Neural progenitor cell (in vitro differentiated cells): ENCODE results near the gene TWIST2. TPM values are rescaled to one million over a fixed set of nuclear protein-coding genes. Genes with fewer than 3 reads are reported as not detected.
A peak's percentile ranks its signal among the peaks of the same experiment; 100 is the strongest.

Source experiments
- DNase-seq: peaks from one replicate; pipeline ENCODE4 v3.0.0-alpha.2; 2016; ENCODE audit warnings: low spot score
- H2AFZ ChIP-seq: fragments of 200-600 bp; sonication (generic); replicated peaks from 2 replicates; pipeline ENCODE4 v1.6.1; 2016; ENCODE audit warnings: antibody characterized with exemption
- H3F3A ChIP-seq: fragments of 200-600 bp; sonication (generic); 2 replicates; pipeline ENCODE4 v1.6.1; 2016; ENCODE audit warnings: antibody characterized with exemption, low read depth
- H3K27ac ChIP-seq: fragments of 200-600 bp; sonication (generic); 2 replicates; pipeline ENCODE4 v1.5.1; 2016; ENCODE audit warnings: mild to moderate bottlenecking
- H3K27me3 ChIP-seq: fragments of 200-600 bp; sonication (generic); 2 replicates; pipeline ENCODE4 v1.6.1; 2016; ENCODE audit warnings: mild to moderate bottlenecking, moderate library complexity
- H3K36me3 ChIP-seq: fragments of 200-600 bp; sonication (generic); 2 replicates; pipeline ENCODE4 v1.5.1; 2016
- H3K4me1 ChIP-seq: fragments of 200-600 bp; sonication (generic); 2 replicates; pipeline ENCODE4 v1.6.1; 2016; ENCODE audit warnings: mixed run types
- H3K4me2 ChIP-seq: fragments of 200-600 bp; sonication (generic); 2 replicates; pipeline ENCODE4 v1.6.1; 2016
- H3K4me3 ChIP-seq: fragments of 200-600 bp; sonication (generic); 2 replicates; pipeline ENCODE4 v1.5.1; 2016
- H3K79me2 ChIP-seq: fragments of 200-600 bp; sonication (generic); 2 replicates; pipeline ENCODE4 v1.6.1; 2016; ENCODE audit warnings: low read depth
- H3K9ac ChIP-seq: fragments of 200-600 bp; sonication (generic); 2 replicates; pipeline ENCODE4 v1.6.1; 2016
- H3K9me3 ChIP-seq: fragments of 200-600 bp; sonication (generic); 2 replicates; pipeline ENCODE4 v1.5.1; 2016; ENCODE audit warnings: low read depth
- H4K20me1 ChIP-seq: fragments of 200-600 bp; sonication (generic); 2 replicates; pipeline ENCODE4 v1.6.1; 2016; ENCODE audit warnings: low read depth
- H3K27ac Mint-ChIP-seq: 3 replicates; pipeline ENCODE4 v1.8.0; 2021; ENCODE audit warnings: mixed read lengths
- H3K27me3 Mint-ChIP-seq: 2 replicates; pipeline ENCODE4 v1.8.0; 2022; ENCODE audit warnings: low read depth, mild to moderate bottlenecking, inconsistent platforms, moderate library complexity, mixed read lengths; ENCODE audit not compliant: insufficient read depth
- H3K36me3 Mint-ChIP-seq: 3 replicates; pipeline ENCODE4 v1.8.0; 2021; ENCODE audit warnings: mixed read lengths
- H3K4me1 Mint-ChIP-seq: 3 replicates; pipeline ENCODE4 v1.8.0; 2021; ENCODE audit warnings: mixed read lengths
- H3K4me3 Mint-ChIP-seq: 3 replicates; pipeline ENCODE4 v1.8.0; 2021; ENCODE audit warnings: mild to moderate bottlenecking, moderate library complexity, mixed read lengths
- H3K9me3 Mint-ChIP-seq: 3 replicates; pipeline ENCODE4 v1.8.0; 2020; ENCODE audit warnings: mixed read lengths
- CTCF ChIP-seq: fragments of 200-600 bp; sonication (generic); IDR thresholded peaks from 2 replicates; pipeline ENCODE4 v1.5.1; 2017; ENCODE audit warnings: antibody characterized with exemption, mild to moderate bottlenecking
- EZH2 ChIP-seq: fragments of 200-600 bp; sonication (generic); IDR thresholded peaks from 2 replicates; pipeline ENCODE4 v1.6.1; 2017; ENCODE audit warnings: antibody characterized with exemption, mild to moderate bottlenecking, moderate library complexity
- EZH2phosphoT487 ChIP-seq: fragments of 200-600 bp; sonication (generic); IDR thresholded peaks from 2 replicates; pipeline ENCODE4 v1.6.1; 2017; ENCODE audit warnings: antibody characterized with exemption
- total RNA-seq: library from RNA; depleted of rRNA; stranded (reverse); fragments of >200 nt; gene quantifications from 2 replicates; pipeline ENCODE4 v1.2.3, GENCODE V29; 2015; ENCODE audit warnings: low replicate concordance

Gene TWIST2
- total RNA-seq, 1 donor from 2014 or later = 0.51 TPM

- Histone ChIP-seq H3K36me3 (no peaks in the 10 kb centered on the region), H2AFZ (no peak overlapping the region), H3K9ac (no peak overlapping the region), H3K4me2 (no peak overlapping the region), H3K79me2 (no peaks in the 10 kb centered on the region), H3K27me3 (no peaks in the 10 kb centered on the region), H4K20me1 (no peaks in the 10 kb centered on the region), H3K4me1 (peaks cover 7% of the 10 kb centered on the region), H3K4me3 (no peak overlapping the region), H3K27ac (no peak overlapping the region), H3F3A (no peaks in the 10 kb centered on the region), H3K9me3 (no peaks in the 10 kb centered on the region)
- H3K4me3 Mint-ChIP-seq = no peak overlapping the region
- TF ChIP-seq CTCF (no peak), EZH2 (no peak), EZH2phosphoT487 (no peak)
- no peak for DNase-seq
- no peaks in the 10 kb centered on the region for H3K36me3 Mint-ChIP-seq
- no peaks in the 10 kb centered on the region for H3K9me3 Mint-ChIP-seq
- peaks cover 12% of the 10 kb centered on the region for H3K4me1 Mint-ChIP-seq
- H3K27ac Mint-ChIP-seq = no peak overlapping the region
- peaks cover 3% of the 10 kb centered on the region for H3K27me3 Mint-ChIP-seq
These were observed 73.4 kb downstream of the TWIST2 start for GRCh38 chr2:238921259-238921658.

GRCh38 chr2:238921681-238922319, 73.9 kb downstream of the TWIST2 start:
- Histone ChIP-seq H3K36me3 (no peaks in the 10 kb centered on the region), H2AFZ (no peak overlapping the region), H3K9ac (no peak overlapping the region), H3F3A (no peaks in the 10 kb centered on the region), H3K4me1 (peaks cover 7% of the 10 kb centered on the region), H3K4me2 (no peak overlapping the region), H4K20me1 (no peaks in the 10 kb centered on the region), H3K27ac (no peak overlapping the region), H3K9me3 (no peaks in the 10 kb centered on the region), H3K27me3 (no peaks in the 10 kb centered on the region), H3K79me2 (no peaks in the 10 kb centered on the region), H3K4me3 (no peak overlapping the region)
- no peak overlapping the region for H3K4me3 Mint-ChIP-seq
- DNase-seq = no peak
- peak overlapping the region; percentile 9 for H3K27ac Mint-ChIP-seq
- peaks cover 12% of the 10 kb centered on the region for H3K4me1 Mint-ChIP-seq
- H3K27me3 Mint-ChIP-seq = peaks cover 3% of the 10 kb centered on the region
- TF ChIP-seq EZH2phosphoT487 (no peak), EZH2 (no peak), CTCF (no peak)
- H3K36me3 Mint-ChIP-seq = no peaks in the 10 kb centered on the region
- no peaks in the 10 kb centered on the region for H3K9me3 Mint-ChIP-seq

GRCh38 chr2:238922435-238922834, 74.5 kb downstream of the TWIST2 start:
- H3K27me3 Mint-ChIP-seq = peaks cover 3% of the 10 kb centered on the region
- peak overlapping the region; percentile 9 for H3K27ac Mint-ChIP-seq
- no peaks in the 10 kb centered on the region for H3K36me3 Mint-ChIP-seq

More at GRCh38 chr2:238922435-238922834, 74.5 kb downstream of the TWIST2 start:
- H3K4me1 ChIP-seq = peaks cover 7% of the 10 kb centered on the region
- H3K4me1 Mint-ChIP-seq = peaks cover 12% of the 10 kb centered on the region
- no peaks in the 10 kb centered on the region for H3K79me2 ChIP-seq
- TF ChIP-seq CTCF (no peak), EZH2phosphoT487 (no peak), EZH2 (no peak)
- no peak overlapping the region for H2AFZ ChIP-seq
- no peak overlapping the region for H3K27ac ChIP-seq
- H4K20me1 ChIP-seq = no peaks in the 10 kb centered on the region
- no peak overlapping the region for H3K4me2 ChIP-seq
- DNase-seq = no peak
- no peaks in the 10 kb centered on the region for H3K27me3 ChIP-seq
- no peaks in the 10 kb centered on the region for H3K9me3 Mint-ChIP-seq
- no peak overlapping the region for H3K9ac ChIP-seq
- H3K4me3 Mint-ChIP-seq = no peak overlapping the region
- no peak overlapping the region for H3K4me3 ChIP-seq
- no peaks in the 10 kb centered on the region for H3K36me3 ChIP-seq
- H3F3A ChIP-seq = no peaks in the 10 kb centered on the region
- no peaks in the 10 kb centered on the region for H3K9me3 ChIP-seq
